Superior temporal gyrus (tissue), 1 donor: Measurements from ENCODE around the gene IGF2R.

ENCODE experiments used
- DNase-seq: peaks from one replicate; pipeline ENCODE4 v3.0.0-alpha.2; 2016; ENCODE audit errors: extremely low spot score

IGF2R gene

DNA sequence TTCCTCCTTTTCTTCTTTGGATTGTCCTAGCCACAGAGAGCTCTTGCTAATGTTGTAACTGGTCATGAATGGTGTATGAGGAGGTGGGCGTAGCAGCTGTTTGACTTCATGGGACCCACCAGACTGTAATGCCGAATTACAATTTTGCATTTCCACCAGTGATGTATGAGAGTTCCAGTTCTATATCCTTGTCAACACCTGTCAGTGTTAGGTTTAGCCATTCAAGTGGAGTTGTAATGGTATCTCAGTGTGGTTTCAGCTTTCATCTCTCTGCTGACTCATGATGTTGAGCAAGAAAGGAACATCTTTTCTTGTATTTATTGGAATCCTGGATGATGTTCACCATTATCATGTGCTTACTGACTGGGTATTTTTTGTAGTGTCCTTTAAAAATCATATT lies 5.1 kb downstream of the IGF2R start:
- DNase-seq, result no peak

- DNase-seq, result no peak
Measured at GRCh38 chr6:159974932-159975331, 6.0 kb downstream of the IGF2R start.

GRCh38 chr6:159976686-159977254 lies 7.9 kb downstream of the IGF2R start:
- DNase-seq, result no peak

DNA sequence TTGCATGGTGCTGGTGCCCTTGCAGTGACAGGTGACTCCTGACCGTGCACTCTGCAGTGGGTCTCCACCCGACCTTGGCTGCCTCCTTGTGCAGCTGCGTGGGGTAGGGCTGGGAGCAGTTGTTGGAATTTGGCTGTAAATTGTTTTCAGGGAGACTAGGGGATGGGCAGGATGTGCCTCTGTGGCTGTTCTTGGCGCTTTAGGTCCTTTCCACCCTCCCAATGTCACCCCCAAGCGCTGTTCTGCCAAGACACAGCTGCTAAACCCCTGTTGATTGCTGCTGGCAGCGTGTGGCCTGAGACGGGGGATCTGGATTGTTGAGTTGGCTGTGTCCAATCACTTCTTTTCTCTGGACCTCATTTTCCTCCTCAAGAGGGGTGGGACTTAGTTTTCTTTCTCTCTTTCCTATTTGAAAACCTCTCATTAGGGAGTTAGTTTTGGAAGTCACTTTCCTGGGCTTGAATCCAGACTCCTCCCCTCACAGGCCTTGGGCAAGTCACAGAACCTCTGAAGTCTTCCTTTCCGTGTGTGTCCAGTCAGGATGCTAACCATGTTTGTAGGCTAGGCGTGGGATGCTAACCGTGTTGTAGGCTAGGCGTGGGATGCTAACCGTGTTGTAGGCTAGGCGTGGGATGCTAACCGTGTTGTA lies 8.5 kb downstream of the IGF2R start:
- no peak for DNase-seq

DNA sequence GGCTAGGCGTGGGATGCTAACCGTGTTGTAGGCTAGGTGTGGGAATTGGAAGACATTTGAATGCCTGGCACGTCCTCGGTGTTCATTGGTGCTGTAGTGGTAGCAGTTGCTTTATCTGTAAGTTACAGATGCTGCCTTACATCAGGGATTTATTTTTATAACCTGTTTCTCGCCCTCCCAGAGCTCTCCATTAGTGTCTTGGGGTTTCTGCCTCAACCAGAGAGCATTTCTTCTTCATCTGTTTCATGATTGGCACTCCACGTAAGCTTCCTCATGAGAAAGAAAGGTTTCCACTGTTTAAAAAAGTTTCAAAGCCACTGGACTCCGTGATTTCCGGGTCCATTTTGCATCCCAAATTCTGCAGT lies 9.0 kb downstream of the IGF2R start:
- no peak for DNase-seq

GRCh38 chr6:159978291-159979135 lies 9.6 kb downstream of the IGF2R start:
- no peak for DNase-seq

- no peak for DNase-seq
Measured at GRCh38 chr6:159979136-159979874, 10.4 kb downstream of the IGF2R start.

DNA sequence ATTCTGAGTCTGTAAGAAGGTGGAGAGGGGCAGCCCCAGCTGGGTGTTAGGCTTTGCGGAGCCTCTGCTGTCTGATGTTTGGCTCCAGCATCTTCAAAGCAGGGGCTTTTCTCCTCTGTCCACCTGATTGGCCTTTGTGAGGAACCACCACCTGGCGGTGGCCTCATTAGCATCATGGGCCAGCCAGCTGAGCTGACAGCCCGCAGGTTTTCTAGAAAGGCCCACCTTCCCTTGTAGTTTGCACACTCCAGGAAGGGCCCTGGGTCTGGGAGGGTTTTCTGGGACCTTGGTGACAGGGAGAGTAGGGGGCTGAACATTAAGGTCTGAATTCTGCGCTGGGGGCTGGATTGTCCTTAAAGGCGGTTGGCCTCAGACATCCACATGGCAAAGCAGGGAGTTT lies 11.6 kb downstream of the IGF2R start:
- DNase-seq, result no peak

- DNase-seq, result no peak
Measured at GRCh38 chr6:159981071-159981402, 12.2 kb downstream of the IGF2R start.

DNA sequence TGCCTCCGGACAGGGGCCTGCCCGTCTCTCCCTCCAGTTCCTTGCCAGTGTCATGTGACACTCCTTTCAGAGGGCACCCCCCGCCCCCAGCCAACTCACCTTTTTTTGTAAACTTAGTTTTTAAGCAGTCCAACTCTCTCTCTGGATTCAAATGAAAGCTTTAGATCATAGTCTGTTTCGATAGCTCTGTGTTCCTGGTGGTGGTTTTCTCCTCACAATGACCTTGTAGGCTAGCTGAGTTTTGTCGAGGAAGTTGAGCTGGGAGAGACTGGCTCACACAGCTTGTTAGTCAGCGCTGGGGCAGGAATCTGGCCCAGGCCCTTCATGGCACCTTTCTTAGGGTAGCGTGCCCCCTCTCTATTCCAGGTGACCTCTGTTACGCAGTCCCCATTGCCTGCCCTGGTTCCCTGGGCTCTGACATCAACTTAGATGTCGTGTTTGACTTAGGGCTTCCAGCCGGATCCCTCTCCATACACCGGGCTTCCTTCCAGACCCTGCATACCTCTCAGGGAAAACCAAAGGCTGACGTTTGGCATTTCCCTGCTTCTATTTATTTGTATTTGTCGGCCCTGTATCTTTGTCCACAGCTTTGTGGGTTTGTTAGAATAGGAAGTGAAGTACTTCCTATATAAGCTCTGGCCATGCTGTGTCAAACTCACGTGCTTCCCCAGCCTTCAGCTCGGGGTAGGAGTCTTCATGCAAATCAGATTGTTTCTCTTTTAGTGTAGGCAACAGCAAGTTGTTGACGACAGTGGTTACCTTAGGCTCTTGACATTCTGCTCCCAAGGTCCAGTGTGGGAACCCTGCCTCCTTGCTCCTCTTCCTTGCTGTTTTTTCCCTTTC lies 12.7 kb downstream of the IGF2R start:
- no peak for DNase-seq

- DNase-seq, result no peak
Measured at GRCh38 chr6:159982731-159983506, 14.0 kb downstream of the IGF2R start.

GRCh38 chr6:159983641-159984080 lies 14.8 kb downstream of the IGF2R start:
- no peak for DNase-seq

DNA sequence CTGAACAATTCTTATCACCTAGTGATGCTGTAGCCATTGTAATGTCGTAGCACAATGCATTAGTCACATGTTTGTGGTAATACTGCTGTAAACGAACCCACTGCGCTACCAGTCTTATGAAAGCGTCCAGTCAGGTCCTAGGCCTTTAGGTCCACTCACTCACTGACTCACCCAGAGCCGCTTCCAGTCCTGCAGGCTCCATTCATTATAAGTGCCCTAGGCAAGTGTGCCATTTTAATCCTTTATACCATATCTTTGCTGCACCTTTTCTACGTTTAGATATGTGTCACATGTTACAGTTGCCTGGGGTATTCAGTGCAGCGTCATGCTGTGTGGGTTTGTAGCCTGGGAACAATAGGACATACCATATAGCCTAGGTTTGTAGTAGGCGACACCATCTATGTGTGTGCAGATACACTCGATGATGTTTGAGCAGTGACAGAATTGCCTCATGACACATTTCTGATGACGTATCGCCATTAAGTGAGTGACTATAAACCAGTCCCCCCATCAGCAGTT lies 15.4 kb downstream of the IGF2R start:
- no peak for DNase-seq

- no peak for DNase-seq
Measured at GRCh38 chr6:159985296-159985945, 16.5 kb downstream of the IGF2R start.

GRCh38 chr6:159988983-159989454 lies 20.1 kb downstream of the IGF2R start:
- DNase-seq, result no peak

DNA sequence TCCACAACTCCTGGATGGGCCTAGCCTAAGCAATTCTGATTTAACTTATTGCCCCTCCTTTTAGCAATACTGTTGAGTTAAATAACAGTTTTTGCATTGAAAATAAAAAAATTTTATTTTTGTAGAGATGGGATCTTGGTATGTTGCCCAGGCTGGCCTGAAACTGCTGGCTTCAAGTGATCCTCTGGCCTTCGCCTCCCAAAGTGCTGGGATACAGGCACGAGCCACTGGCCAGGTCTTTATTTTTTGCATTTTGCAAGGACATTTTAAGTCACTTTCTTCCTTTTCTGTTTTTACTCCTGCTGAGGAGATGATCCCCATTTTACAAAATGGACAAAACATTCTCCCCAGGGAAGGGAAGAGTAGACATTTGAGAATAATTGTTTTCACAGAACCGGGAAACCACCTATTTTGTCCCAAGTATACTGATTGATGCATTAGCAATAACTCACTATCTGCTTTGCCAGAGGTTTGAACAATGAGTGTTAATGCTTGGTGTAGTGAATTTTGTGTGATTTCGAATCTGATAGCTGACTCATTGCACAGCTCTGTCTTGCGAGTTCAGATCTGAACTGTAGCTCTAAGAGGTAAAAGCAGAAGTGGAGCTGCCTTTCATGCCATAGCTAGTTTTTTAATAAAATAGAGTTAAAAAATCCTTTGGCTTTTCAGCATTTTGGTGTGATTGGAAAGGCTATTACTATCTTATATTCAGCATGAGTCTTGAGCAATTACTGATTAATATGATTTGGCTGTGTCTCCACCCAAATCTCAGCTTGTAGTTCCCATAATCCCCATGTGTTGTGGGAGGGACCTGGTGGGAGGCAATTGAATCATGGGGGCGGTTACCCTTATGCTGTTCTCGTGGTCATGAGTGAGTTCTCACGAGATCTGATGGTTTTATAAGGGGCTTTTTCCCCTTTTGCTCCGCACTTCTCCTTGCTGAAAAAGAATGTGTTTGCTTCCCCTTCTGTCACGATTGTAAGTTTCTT lies 20.9 kb downstream of the IGF2R start:
- DNase-seq, result no peak

- no peak for DNase-seq
Measured at GRCh38 chr6:159992366-159992765, 23.5 kb downstream of the IGF2R start.

DNA sequence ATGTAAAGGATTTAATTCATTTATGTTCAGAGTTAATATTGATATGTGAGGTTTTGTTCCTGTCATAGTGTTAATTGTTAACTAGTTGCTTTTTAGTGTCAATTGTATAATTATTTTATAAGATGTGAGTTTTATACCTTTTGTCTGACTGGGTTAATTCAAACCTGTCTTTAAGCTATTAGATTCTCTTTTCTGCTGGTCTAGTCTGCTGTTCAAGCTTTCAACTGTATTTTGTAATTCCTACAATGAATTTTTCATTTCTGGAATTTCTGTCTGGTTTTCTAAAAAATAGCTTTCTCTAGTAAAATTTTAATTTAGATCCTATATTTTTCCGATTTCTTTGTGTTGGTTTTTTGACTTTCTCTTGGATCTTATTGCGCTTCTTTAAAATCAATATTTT lies 26.5 kb downstream of the IGF2R start:
- DNase-seq, result no peak
